GM12873 (cell line): Measurements from ENCODE around the gene LRP1B.

Experiments used
- TF ChIP-seq, protein P1 (sequence below): IDR thresholded peaks from 2 replicates; pipeline ENCODE4 v1.5.1; 2012; ENCODE audit warnings: low read depth, mild to moderate bottlenecking, moderate library complexity, low read length, control low read depth; ENCODE audit not compliant: insufficient read depth; ENCODE audit errors: missing control alignments

The LRP1B gene

GRCh38 chr2:140436936-140437335 lies 1693.9 kb downstream of the LRP1B start:
- TF ChIP-seq, protein P1, sequence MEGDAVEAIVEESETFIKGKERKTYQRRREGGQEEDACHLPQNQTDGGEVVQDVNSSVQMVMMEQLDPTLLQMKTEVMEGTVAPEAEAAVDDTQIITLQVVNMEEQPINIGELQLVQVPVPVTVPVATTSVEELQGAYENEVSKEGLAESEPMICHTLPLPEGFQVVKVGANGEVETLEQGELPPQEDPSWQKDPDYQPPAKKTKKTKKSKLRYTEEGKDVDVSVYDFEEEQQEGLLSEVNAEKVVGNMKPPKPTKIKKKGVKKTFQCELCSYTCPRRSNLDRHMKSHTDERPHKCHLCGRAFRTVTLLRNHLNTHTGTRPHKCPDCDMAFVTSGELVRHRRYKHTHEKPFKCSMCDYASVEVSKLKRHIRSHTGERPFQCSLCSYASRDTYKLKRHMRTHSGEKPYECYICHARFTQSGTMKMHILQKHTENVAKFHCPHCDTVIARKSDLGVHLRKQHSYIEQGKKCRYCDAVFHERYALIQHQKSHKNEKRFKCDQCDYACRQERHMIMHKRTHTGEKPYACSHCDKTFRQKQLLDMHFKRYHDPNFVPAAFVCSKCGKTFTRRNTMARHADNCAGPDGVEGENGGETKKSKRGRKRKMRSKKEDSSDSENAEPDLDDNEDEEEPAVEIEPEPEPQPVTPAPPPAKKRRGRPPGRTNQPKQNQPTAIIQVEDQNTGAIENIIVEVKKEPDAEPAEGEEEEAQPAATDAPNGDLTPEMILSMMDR: no peak

DNA sequence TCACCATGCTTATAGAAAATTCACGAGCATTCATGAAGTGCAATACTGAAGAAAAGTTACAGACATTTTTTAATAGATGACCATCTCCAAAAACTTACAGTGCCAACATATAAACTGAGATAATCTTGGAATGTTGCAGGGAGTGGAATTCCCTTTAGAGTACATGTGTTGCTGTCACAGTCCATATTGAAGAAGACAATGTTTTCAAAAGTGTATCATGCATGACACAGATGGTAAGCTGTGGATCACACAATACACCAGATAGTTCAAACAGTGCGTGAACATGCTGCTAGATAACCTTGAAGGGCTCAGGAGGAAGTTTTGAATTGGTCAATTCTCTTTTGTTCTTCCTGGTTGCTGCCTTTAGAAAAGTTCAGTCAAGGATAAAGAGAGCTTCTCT lies 1706.3 kb downstream of the LRP1B start:
- TF ChIP-seq, protein P1: no peak

GRCh38 chr2:140422759-140423158 lies 1708.1 kb downstream of the LRP1B start:
- TF ChIP-seq, protein P1: no peak

DNA sequence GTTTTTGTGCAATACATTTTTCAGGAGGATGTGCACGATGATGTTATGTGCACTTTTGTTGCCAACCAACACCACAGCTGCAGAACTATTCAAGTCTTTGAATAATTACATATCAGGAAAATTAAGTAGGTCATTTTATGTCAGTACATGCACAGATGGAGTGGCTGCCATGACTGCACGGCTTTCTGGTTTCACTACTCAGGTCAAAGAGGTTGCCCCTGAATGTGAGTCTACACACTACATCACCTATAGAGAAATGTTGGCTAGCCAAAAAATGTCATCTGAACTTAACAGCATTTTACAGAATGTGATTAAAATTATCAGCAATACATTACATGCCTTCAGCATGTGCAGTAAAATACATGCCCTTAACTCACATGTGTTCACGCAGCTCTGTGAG lies 1713.3 kb downstream of the LRP1B start:
- TF ChIP-seq, protein P1: no peak

GRCh38 chr2:140416577-140416976 lies 1714.2 kb downstream of the LRP1B start:
- TF ChIP-seq, protein P1: no peak

- TF ChIP-seq, protein P1: no peak
Observed at GRCh38 chr2:140410695-140411094, 1720.1 kb downstream of the LRP1B start.

DNA sequence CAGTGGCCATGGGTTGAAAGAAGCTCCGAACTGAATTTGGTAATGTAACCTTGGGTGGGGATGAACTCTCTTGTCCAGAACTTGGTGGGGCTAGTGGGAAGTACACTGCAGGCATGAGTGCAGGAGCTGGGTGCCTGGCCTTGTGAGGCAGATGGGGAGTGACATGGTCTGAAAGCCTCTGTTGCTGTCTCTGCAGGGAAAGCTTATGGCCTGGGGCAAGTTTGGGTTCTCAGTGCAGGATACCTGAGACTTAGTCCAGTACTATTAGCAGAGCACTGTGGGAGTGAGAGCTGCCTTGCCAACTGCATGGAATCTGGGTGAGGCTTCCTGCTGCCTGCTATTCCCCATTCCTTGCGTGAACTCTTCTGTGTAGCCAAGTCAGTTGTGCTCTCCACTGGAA lies 1729.8 kb downstream of the LRP1B start:
- TF ChIP-seq, protein P1: no peak
